Measurements from ENCODE around the gene EFCAB5.
"Not testable (repeated sequence)": the region's sequence is repeated elsewhere in the genome, so short reads cannot be mapped to it uniquely, and the experiment has no call there.

EFCAB5 gene

DNA sequence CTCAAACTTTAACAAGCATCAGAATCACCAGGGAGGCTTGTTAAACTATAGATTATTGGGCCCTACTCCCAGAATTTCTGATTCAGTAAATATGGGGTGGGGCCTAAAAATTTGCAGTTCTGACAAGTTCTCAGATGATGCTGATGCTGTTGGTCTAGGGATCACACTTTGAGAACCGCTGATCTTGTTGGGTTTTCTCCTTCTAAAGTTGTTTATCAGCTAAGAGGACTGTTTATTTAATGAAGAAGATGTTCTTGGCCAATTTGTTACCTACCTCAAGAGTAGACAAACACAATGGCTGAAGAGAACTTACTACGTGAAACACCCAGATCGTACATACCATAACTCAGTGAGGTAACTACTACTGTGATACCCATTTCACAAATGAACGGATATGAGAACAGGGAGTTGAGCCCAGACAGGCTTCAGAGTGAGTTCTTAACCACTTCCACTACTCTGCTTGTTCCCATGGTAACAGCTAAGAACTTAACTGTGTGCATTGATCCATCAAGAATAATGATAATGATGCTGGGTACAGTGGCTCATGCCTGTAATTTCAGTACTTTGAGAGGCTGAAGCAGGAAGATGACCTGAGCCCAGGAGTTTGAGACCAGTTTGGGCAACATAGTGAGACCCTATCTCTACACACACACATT lies 89.9 kb downstream of the EFCAB5 start:
- no peak for DNase-seq
- intact Hi-C loops (cut with DNase I; ENCODE audit: low total_unique reads), result no loop called here
- Histone ChIP-seq H3K4me3 (no peak overlapping the region), H3K9me3 (no peaks in the 10 kb centered on the region), H3K27me3 (no peaks in the 10 kb centered on the region), H3K4me1 (no peaks in the 10 kb centered on the region), H3K36me3 (no peaks in the 10 kb centered on the region), H3K27ac (no peak overlapping the region)
- TF ChIP-seq, protein P1, sequence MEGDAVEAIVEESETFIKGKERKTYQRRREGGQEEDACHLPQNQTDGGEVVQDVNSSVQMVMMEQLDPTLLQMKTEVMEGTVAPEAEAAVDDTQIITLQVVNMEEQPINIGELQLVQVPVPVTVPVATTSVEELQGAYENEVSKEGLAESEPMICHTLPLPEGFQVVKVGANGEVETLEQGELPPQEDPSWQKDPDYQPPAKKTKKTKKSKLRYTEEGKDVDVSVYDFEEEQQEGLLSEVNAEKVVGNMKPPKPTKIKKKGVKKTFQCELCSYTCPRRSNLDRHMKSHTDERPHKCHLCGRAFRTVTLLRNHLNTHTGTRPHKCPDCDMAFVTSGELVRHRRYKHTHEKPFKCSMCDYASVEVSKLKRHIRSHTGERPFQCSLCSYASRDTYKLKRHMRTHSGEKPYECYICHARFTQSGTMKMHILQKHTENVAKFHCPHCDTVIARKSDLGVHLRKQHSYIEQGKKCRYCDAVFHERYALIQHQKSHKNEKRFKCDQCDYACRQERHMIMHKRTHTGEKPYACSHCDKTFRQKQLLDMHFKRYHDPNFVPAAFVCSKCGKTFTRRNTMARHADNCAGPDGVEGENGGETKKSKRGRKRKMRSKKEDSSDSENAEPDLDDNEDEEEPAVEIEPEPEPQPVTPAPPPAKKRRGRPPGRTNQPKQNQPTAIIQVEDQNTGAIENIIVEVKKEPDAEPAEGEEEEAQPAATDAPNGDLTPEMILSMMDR (IDR thresholded peaks at IDR 0.05), result no peak

DNA sequence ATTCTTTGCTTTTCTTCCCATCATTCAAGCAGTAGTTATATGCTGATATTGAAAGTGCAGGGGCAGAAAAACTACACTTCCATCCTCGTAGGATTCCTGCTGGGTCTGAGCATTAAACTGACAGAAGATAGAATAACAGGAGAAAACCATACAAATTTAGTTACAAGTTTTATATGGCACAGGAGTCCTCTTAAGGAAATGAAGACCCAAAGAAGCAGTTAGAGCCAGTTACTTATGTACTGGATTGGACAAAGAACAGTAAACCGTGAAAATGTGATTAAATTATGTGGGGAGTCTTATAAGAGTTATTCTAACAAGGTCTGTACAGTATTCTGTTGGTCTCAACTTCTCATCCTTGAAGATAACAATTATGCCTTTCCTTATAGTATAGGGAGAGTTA lies 93.9 kb downstream of the EFCAB5 start:
- no peaks in the 10 kb centered on the region for H3K27me3 ChIP-seq
- H3K4me3 ChIP-seq, result no peak overlapping the region
- H3K4me1 ChIP-seq, result no peaks in the 10 kb centered on the region
- H3K9me3 ChIP-seq, result no peaks in the 10 kb centered on the region
- DNase-seq, result no peak
- intact Hi-C loops (cut with DNase I; ENCODE audit: low total_unique reads), result no loop called here
- TF ChIP-seq, protein P1 (IDR thresholded peaks at IDR 0.05), result no peak
- H3K27ac ChIP-seq, result no peak overlapping the region
- H3K36me3 ChIP-seq, result no peaks in the 10 kb centered on the region

DNA sequence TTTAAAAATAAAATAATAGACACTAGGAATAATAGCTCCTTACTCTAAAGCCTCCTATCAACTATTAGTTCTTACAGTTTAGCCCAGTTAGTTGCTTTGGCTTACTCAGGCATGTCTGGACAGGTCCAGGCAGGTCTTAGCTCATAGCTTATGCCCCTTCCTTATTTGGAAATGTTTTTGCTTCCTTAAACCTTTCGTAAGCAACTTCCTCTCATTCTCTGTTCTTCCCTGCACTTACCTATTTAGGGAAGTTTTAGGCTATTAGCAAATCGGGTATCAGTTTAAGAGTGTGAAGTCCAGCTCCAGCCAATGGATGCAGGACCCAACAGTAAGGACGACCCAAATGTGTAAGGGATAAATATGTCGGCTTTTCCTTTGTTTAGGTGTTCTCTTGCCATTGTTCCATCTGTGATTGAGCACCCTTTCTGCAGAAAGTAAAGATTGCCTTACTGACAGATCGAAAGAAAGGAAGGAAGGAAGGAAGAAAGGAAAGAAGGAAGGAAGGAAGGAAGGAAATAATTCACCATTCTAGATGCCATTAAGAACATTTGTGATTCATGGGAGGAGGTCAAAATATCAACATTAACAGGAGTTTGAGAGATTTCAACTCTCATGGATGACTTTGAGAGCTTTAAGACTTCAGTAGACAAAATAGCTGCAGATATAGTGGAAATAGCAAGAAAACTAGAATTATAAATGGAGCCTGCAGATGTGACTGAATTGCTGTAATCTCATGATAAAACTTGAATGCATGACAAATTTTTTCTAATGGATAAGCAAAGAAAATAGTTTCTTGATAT lies 99.5 kb downstream of the EFCAB5 start:
- H3K4me3 ChIP-seq; H3K36me3 ChIP-seq; DNase-seq; H3K27me3 ChIP-seq; H3K27ac ChIP-seq; intact Hi-C loops (cut with DNase I; ENCODE audit: low total_unique reads); H3K9me3 ChIP-seq; H3K4me1 ChIP-seq: not testable (repeated sequence)

DNA sequence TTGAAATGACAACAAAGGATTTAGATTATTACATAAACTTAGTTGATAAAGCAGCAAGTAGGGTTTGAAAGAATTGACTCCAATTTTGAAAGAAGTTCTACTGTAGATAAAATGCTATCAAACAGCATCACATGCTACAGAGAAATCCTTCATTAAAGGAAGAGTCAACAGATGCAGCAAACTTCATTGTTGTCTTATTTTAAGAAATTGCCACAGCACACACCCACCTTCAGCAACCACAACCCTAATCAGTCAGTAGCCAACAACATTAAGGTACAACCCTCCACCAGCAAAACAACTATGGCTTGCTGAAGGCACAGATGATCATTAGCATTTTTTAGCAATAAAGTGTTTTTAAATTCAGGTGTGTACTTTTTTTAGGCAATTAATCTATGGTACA lies 100.1 kb downstream of the EFCAB5 start:
- peaks cover 0 to 7% of the 10 kb centered on the region in 2 donors for H3K27me3 ChIP-seq
- TF ChIP-seq, protein P1 (IDR thresholded peaks at IDR 0.05), result no peak
- no peak overlapping the region for H3K4me3 ChIP-seq
- no peak overlapping the region for H3K27ac ChIP-seq
- H3K4me1 ChIP-seq, result no peaks in the 10 kb centered on the region
- no peaks in the 10 kb centered on the region for H3K36me3 ChIP-seq
- intact Hi-C loops (cut with DNase I; ENCODE audit: low total_unique reads), result no loop called here
- DNase-seq, result no peak
- no peaks in the 10 kb centered on the region for H3K9me3 ChIP-seq

DNA sequence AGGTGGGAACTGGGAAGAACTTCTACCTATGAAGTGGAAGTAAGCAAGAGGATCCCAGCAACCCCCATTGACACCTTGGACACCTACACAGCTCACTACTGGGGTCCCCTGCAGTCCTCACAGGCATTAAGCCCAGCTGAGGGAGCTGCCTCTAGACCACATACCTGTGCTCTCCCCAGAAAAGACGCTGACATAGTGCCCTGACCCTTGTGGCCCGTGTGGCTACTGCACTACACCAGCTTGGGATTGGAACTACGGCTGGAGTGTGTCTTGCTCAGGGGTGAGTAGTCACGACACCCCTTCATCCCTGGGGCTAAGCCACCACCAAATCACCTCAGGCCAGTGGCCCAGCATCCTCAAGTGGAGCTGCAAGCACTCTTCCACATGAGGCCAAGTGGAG lies 120.9 kb downstream of the EFCAB5 start:
- Histone ChIP-seq H3K9me3 (peaks cover 0 to 32% (median 24%) of the 10 kb centered on the region in 3 donors), H3K4me1 (no peaks in the 10 kb centered on the region), H3K27ac (no peak overlapping the region), H3K4me3 (no peak overlapping the region), H3K27me3 (peaks cover 0 to 14% of the 10 kb centered on the region in 2 donors), H3K36me3 (no peaks in the 10 kb centered on the region)
- no peak for DNase-seq
- TF ChIP-seq, protein P1 (IDR thresholded peaks at IDR 0.05), result no peak
- intact Hi-C loops (cut with DNase I; ENCODE audit: low total_unique reads), result no loop called here

DNA sequence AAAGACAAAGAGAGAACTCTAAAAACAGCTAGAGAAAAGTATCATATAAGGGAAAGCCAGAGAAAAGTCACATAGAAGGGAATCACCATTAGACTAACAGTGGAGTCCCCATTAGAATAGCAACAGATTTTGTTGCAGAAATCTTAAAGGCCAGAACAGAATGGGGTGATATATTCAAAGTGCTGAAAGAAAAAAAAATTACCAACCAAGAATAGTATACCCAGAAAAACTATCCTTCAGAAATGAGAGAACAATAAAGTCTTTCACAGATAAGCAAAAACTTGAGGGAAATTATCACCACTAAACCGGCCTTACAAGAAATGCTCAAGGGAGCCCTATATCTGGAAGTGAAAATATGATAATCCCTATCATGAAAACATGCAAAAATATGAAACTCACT lies 123.3 kb downstream of the EFCAB5 start:
- DNase-seq, result no peak
- Histone ChIP-seq H3K27ac (no peak overlapping the region), H3K4me3 (no peak overlapping the region), H3K27me3 (peaks cover 0 to 14% of the 10 kb centered on the region in 2 donors), H3K4me1 (no peaks in the 10 kb centered on the region), H3K36me3 (no peaks in the 10 kb centered on the region), H3K9me3 (peaks cover 0 to 32% (median 24%) of the 10 kb centered on the region in 3 donors)
- intact Hi-C loops (cut with DNase I; ENCODE audit: low total_unique reads), result no loop called here
- TF ChIP-seq, protein P1 (IDR thresholded peaks at IDR 0.05), result no peak

All from tibial artery (tissue), 4 donors.